GM21423 (cell line): ENCODE data around the gene FAM163B.

Source experiments
- ATAC-seq: cut with Tn5 transposase; IDR thresholded peaks from one replicate; pipeline ENCODE4 v1.9.1; 2021; ENCODE audit warnings: mild to moderate bottlenecking, moderate library complexity; ENCODE audit not compliant: unreplicated experiment

Gene FAM163B

DNA sequence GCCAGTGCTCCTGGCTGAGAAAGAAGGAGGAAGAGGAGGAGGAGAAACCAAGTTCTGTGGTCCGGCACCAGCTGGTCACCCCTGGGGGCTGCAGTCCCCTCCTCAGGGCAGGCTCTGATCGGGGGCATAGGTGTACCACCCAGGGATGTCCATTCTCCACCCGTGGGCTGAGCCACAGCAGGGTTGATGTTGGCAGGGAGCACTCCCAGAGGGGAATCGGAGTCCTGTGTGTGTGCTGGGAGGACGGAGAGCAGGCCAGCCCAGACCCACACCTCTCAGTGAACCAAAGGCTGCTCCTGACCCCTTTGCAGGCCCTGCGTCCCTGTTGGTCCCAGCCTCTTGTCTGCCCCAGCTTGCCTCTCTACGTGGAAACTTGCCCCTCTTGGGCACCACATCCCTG is 79.3 kb downstream of the FAM163B start:
- no peak for ATAC-seq

DNA sequence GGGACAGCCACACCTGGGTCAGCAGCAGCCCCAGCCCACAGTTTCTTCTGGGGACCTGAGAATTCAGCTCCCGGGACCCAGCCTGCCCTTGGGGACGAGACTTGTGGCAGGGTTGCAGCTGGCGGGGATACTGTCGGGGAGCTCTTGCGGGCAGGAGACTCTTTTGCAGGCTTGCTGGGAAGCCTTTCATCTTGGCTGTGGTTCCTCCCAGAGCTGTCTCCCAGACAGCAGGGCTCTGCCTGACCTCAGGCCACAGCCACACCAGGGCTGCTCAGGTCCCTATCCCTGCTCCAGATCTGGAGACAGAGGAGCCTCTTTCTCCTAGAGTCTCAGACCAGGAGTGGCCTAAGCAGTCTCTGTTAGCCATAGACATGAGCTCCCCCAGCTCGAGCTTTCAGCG is 79.7 kb downstream of the FAM163B start:
- ATAC-seq = no peak

DNA sequence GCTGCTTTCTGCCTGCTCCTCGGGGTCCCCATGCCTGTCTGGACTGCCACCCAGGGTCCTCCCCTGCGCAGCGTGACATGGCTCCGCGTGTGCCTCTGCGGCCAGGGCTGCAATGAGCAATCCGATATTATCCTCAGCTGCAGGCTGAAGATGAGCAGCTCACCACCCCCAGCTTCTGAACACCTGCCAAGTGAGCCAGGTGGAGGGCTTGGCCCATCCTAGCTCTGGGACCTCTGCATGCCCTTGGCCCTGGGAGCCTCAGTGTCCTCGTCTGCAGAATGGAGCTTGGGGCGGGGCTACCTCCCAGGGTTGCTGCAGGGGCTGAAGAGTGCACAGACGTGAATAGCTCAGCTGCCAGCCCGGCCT is 80.3 kb downstream of the FAM163B start:
- ATAC-seq = no peak

DNA sequence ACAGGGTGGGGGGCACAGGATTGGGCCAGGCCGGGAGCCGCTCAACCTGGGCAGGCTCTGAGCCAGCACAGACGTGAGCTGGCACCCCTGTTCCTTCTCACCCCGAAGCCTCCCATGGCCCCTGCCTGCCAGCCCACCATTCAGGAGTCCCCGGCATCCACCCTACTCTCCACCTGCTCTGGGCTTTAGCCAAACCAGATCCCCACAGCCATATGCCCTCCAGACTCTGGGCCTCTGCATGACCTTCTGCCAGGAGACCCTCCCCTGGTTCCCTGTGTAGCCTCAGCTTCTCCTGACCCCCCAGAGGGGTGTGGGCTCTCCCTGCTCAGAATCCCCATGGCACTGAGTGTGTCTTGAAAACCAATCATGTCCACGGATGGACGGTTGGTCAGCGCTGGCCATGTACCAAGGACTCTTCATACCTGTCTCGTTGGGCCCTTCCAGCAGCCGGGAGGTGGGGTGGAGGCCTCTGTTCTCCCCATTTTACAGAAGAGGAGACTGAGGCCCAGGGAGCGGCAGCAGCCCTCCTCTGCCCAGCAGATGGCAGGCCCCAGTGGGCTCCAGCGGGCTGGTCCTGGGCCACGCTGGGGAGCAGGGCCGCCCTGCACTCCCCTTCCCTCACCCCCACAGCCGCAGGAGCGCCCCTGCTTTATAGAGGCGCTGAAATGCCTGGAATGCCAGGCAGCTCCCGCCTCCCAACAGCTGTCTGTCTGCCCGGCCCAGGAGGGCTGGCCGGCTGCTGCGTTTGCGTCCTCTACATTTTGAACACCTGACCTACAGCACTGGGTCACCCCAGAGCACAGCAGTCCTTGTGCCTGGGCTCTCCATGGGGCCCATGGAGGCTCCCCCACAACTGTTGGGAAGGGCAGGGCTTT is 81.0 kb downstream of the FAM163B start:
- ATAC-seq = no peak

DNA sequence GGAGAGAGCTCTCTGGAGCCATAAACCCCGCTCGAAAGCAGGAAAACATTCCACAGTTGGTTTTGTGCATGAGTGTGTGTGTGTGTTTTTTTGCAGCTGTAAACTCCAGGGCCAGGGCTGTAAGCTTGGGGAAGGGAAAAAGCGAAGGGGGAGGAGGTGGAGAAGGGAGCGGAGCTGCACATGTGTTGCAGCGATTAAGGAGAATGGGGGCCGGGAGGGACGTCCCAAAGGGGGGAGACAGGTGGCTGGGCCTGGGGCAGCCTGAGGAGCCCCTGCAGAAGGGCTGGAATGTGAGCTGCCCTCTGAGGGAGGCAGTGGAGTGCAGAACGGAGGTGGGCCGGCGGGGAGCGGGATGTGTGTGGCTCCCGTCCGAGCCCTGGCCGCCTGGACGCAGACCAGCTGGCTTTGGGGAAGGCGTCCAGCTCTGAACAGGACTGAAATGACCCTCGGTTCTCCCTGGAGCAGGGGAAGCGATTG is 81.7 kb downstream of the FAM163B start:
- no peak for ATAC-seq
